ENCODE measurements around the gene USP21.

DNA sequence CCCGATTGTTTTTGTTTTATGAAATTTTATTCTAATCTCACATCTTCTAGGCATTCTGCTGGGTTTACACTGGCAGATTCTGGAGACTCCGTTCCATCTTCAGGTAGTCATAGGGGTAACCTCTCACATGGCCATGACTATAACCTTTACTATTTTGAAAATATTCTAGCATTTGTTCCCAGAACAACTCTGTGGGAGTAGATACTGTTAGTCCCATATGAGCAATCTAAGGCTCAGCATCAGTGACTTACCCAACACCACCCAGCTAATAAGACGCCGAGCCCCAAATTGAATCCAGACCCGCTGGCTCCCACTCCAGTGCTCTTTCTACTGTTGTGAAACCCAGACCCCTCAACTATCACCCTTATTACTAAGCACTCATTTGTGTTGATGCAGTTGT, 29.7 kb downstream of the USP21 start:
- no peak for TF ChIP-seq POLR2A (IDR thresholded peaks at IDR 0.05)
- TF ChIP-seq, protein P1, sequence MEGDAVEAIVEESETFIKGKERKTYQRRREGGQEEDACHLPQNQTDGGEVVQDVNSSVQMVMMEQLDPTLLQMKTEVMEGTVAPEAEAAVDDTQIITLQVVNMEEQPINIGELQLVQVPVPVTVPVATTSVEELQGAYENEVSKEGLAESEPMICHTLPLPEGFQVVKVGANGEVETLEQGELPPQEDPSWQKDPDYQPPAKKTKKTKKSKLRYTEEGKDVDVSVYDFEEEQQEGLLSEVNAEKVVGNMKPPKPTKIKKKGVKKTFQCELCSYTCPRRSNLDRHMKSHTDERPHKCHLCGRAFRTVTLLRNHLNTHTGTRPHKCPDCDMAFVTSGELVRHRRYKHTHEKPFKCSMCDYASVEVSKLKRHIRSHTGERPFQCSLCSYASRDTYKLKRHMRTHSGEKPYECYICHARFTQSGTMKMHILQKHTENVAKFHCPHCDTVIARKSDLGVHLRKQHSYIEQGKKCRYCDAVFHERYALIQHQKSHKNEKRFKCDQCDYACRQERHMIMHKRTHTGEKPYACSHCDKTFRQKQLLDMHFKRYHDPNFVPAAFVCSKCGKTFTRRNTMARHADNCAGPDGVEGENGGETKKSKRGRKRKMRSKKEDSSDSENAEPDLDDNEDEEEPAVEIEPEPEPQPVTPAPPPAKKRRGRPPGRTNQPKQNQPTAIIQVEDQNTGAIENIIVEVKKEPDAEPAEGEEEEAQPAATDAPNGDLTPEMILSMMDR (IDR thresholded peaks at IDR 0.05), result no peak
- TF ChIP-seq POLR2AphosphoS5 (IDR thresholded peaks at IDR 0.05), result no peak
- TF ChIP-seq EP300 (IDR thresholded peaks at IDR 0.05), result no peak
